ENCODE data around the gene CLEC3B.

DNA sequence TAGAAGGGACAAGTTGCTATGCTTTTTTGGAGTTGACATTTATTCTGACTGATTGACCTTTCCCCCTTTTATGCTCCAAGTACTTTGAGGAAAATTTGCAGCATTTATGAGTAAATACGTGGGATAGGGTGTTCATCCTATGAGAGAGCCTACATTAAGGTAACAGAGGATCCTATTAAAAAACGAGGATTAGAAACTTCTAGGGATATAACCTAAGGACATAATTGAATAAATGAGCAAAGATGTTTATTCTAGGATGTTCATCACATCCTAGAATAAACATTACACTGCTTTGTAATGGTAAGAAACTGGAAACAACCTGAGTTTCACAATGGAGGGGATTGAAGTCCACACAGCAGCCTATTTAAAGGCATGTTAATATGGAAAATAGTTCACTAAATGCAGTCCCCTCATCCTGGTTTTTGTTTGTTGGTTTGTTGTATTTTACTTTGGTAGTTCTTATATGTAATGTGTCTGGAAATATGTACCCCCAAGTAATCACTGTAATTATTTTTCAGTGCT lies 23.9 kb upstream of the CLEC3B start:
- TF ChIP-seq CTCF (IDR thresholded peaks at IDR 0.05) (no peak), POLR2A (IDR thresholded peaks at IDR 0.05) (no peak)
